HCT116 (cell line): Measurements from ENCODE around the gene PAX6. TPM values are rescaled to one million over a fixed set of nuclear protein-coding genes. Genes with fewer than 3 reads are reported as not detected.

ENCODE experiments used
- ATAC-seq: fragments of 200-7000 bp; cut with Tn5 transposase; 2 replicates; pipeline ENCODE4 v1.9.1; 2020; ENCODE audit warnings: mild to moderate bottlenecking, moderate library complexity
- BruUV-seq: library from RNA; stranded (reverse); fragments of 400-500 nt; replicated peaks from 2 replicates; lab custom pipeline; 2021; lab: Mats Ljungman, UMichigan
- CTCF ChIA-PET: fragments of 300-600 bp; sonication (Branson Sonifier 250); formaldehyde crosslinking; loops from one replicate; lab custom pipeline; 2021; ENCODE audit warnings: antibody characterized with exemption; lab: Charles Lee
- POLR2A ChIA-PET: fragments of 300-600, 350-600 bp; sonication (Branson Sonifier 250); formaldehyde crosslinking; loops from one replicate; lab custom pipeline; 2021; ENCODE audit warnings: antibody characterized with exemption; lab: Charles Lee
- RAD21 ChIA-PET, 2 experiments: fragments of 300-600 bp; sonication (Branson Sonifier 250); formaldehyde crosslinking; loops; one replicate each; lab custom pipeline; 2023; ENCODE audit warnings: low total read pairs in 2 of 2; ENCODE audit not compliant: uncharacterized antibody in 2 of 2, unreplicated experiment in 2 of 2, low non-redundant PET in 1 of 2; lab: Charles Lee
- DNase-seq: peaks from one replicate; pipeline ENCODE4 v3.0.0-alpha.2; 2010; ENCODE audit warnings: low read depth, low spot score
- H2AFZ ChIP-seq: fragments of 200-600 bp; shearing (Covaris generic), sonication (generic); 2 replicates; pipeline ENCODE4 v1.6.1; 2017; ENCODE audit warnings: low read depth, mixed run types, mixed read lengths, antibody characterized with exemption, low read length; ENCODE audit not compliant: poor library complexity, severe bottlenecking
- H3K27ac ChIP-seq: 2 replicates; pipeline ENCODE4 v1.5.1; 2012; ENCODE audit warnings: low read depth, low read length
- H3K27me3 ChIP-seq: fragments of 200-600 bp; sonication (generic); 2 replicates; pipeline ENCODE4 v1.6.1; 2016; ENCODE audit warnings: mixed run types, low read length, mixed read lengths; ENCODE audit not compliant: insufficient read depth
- H3K36me3 ChIP-seq, 2 experiments: fragments of 200-500 bp in 1 of 2; fragments of 200-600 bp in 1 of 2; sonication (Bioruptor generic) in 1 of 2; sonication (generic) in 1 of 2; 2 replicates each; pipeline versions ENCODE4 v1.5.1 to v1.6.1; 2014 to 2016; ENCODE audit warnings: low read length in 2 of 2, inconsistent platforms in 1 of 2, mixed read lengths in 1 of 2, mixed run types in 1 of 2; ENCODE audit not compliant: insufficient read depth in 2 of 2, control insufficient read depth in 1 of 2
- H3K4me1 ChIP-seq, 2 experiments: fragments of 200-600 bp in 1 of 2; sonication (generic) in 1 of 2; 2 replicates each; pipeline versions ENCODE4 v1.5.1 to v1.6.1; 2012 to 2017; ENCODE audit warnings: low read length in 2 of 2, inconsistent platforms in 1 of 2, mild to moderate bottlenecking in 1 of 2, mixed read lengths in 1 of 2, mixed run types in 1 of 2, moderate library complexity in 1 of 2; ENCODE audit not compliant: insufficient read depth in 2 of 2, control insufficient read depth in 1 of 2
- H3K4me2 ChIP-seq: fragments of 200-600 bp; sonication (generic); 2 replicates; pipeline ENCODE4 v1.6.1; 2017; ENCODE audit warnings: mixed run types, low read length, mixed read lengths
- H3K4me3 ChIP-seq, 2 experiments: fragments of 200-600 bp in 1 of 2; sonication (generic) in 1 of 2; replicated peaks in 1 of 2; 2 replicates each; pipeline ENCODE4 v1.5.1; 2011 to 2016; ENCODE audit warnings: low read length in 2 of 2, control low read depth in 1 of 2, low read depth in 1 of 2, mild to moderate bottlenecking in 1 of 2, mixed read lengths in 1 of 2, mixed run types in 1 of 2
- H3K79me2 ChIP-seq: fragments of 200-600 bp; sonication (generic); 2 replicates; pipeline ENCODE4 v1.6.1; 2017; ENCODE audit warnings: mild to moderate bottlenecking, mixed run types, low read length, moderate library complexity, mixed read lengths; ENCODE audit not compliant: insufficient read depth
- H3K9ac ChIP-seq: fragments of 200-600 bp; sonication (generic); 2 replicates; pipeline ENCODE4 v1.6.1; 2016; ENCODE audit warnings: low read length, mixed read lengths
- H3K9me2 ChIP-seq: fragments of 200-600 bp; sonication (generic), shearing (Covaris generic); 2 replicates; pipeline ENCODE4 v1.6.1; 2017; ENCODE audit warnings: mixed run types, mild to moderate bottlenecking, moderate library complexity; ENCODE audit not compliant: insufficient read depth
- H3K9me3 ChIP-seq, 2 experiments: fragments of 200-500 bp in 1 of 2; fragments of 200-600 bp in 1 of 2; sonication (Bioruptor generic) in 1 of 2; sonication (generic) in 1 of 2; 2 replicates each; pipeline ENCODE4 v1.6.1; 2014 to 2017; ENCODE audit warnings: low read length in 2 of 2, mixed read lengths in 2 of 2, inconsistent platforms in 1 of 2, low read depth in 1 of 2, mild to moderate bottlenecking in 1 of 2, mixed run types in 1 of 2, moderate library complexity in 1 of 2; ENCODE audit not compliant: control insufficient read depth in 1 of 2, insufficient read depth in 1 of 2
- H4K20me1 ChIP-seq: fragments of 200-600 bp; sonication (generic), shearing (Covaris generic); 2 replicates; pipeline ENCODE4 v1.6.1; 2017; ENCODE audit warnings: mixed run types, mild to moderate bottlenecking, moderate library complexity; ENCODE audit not compliant: insufficient read depth
- EGR1 ChIP-seq: IDR thresholded peaks from 2 replicates; pipeline ENCODE4 v1.6.1; 2012; ENCODE audit warnings: low read depth
- ELF1 ChIP-seq: IDR thresholded peaks from 2 replicates; pipeline ENCODE4 v1.6.1; 2012; ENCODE audit warnings: low read depth, borderline replicate concordance
- EZH2 ChIP-seq: fragments of 200-600 bp; sonication (generic); IDR thresholded peaks from 2 replicates; pipeline ENCODE4 v1.6.1; 2017; ENCODE audit warnings: antibody characterized with exemption, mixed run types
- JUND ChIP-seq: IDR thresholded peaks from 2 replicates; pipeline ENCODE4 v1.6.1; 2012
- POLR2A ChIP-seq: IDR thresholded peaks from 2 replicates; pipeline ENCODE4 v1.7.0; 2011; ENCODE audit warnings: borderline replicate concordance; ENCODE audit not compliant: insufficient read depth, insufficient read length; ENCODE audit errors: extremely low read depth
- SP1 ChIP-seq: IDR thresholded peaks from 2 replicates; pipeline ENCODE4 v1.6.1; 2012; ENCODE audit warnings: low read depth
- SRF ChIP-seq: IDR thresholded peaks from 2 replicates; pipeline ENCODE4 v1.6.1; 2012; ENCODE audit warnings: low read depth
- intact Hi-C: fragments of 100-400 bp; cut with micrococcal nuclease; formaldehyde crosslinking; loops from 2 replicates; pipeline ENCODE4 v1.10.0; 2022
- total RNA-seq: library from RNA; stranded (reverse); gene quantifications from one replicate; pipeline ENCODE4 v1.2.1, GENCODE V29; 2021; ENCODE audit not compliant: unreplicated experiment
- TF ChIP-seq, protein P1 (sequence below), 3 experiments: fragments of 200-600 bp in 1 of 3; sonication (generic) in 1 of 3; IDR thresholded peaks in 2 of 3; conservative IDR thresholded peaks in 1 of 3; 2 replicates each; pipeline ENCODE4 v1.5.1; 2012 to 2017; ENCODE audit warnings: low read depth in 2 of 3, low read length in 2 of 3, antibody characterized with exemption in 1 of 3, borderline replicate concordance in 1 of 3, control low read depth in 1 of 3, mild to moderate bottlenecking in 1 of 3, mixed read lengths in 1 of 3, mixed run types in 1 of 3, moderate library complexity in 1 of 3; ENCODE audit not compliant: insufficient read depth in 1 of 3
- TF ChIP-seq, protein P2 (sequence below): IDR thresholded peaks from 2 replicates; pipeline ENCODE4 v1.6.1; 2011; ENCODE audit warnings: mild to moderate bottlenecking, low read length, moderate library complexity; ENCODE audit not compliant: insufficient replicate concordance; ENCODE audit errors: extremely low read depth

Gene PAX6
- total RNA-seq, 1 experiment from 2014 or later, result 5.3 TPM

DNA sequence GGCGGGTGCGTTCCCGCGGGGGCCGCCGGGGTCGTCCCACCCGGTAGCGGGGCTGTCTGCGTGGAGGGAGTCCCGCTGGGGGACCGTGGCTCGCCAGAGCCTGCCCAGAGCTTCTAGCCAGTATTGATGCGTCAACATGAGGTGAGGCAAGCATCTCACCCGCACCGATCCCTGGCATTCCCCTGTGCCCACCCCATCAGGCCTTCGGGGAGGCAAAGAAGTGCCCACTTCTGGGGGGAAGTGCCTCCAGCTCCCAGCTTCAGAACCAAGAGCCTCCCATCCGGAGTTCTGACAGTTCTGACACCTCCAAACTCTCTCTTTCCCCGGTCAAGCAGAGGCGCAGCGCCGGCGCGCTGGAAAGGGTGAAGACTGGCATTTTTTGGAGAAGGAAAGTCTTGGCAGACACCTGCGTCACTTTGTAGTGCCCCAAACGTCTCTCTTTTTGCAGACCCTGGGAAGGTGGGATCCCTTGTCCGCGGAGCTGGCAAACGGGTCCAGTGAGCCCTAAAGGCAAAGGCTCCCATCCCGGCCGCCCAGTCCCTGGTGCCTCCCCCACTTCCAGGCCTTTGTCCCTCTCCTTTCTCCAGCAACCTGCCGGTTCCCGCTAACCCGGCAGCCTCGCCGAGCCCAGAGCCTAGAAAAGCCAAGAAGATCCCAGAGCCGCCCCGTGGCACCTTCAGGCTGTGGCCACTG lies 3.2 kb upstream of the PAX6 start:
- Histone ChIP-seq H3K79me2 (no peaks in the 10 kb centered on the region), H2AFZ (no peak overlapping the region), H3K27ac (no peak overlapping the region), H3K36me3 (no peaks in the 10 kb centered on the region), H4K20me1 (no peaks in the 10 kb centered on the region), H3K27me3 (no peaks in the 10 kb centered on the region), H3K4me3 (no peak overlapping the region), H3K9me2 (no peaks in the 10 kb centered on the region), H3K9ac (no peak overlapping the region), H3K4me2 (no peak overlapping the region), H3K9me3 (no peaks in the 10 kb centered on the region), H3K4me1 (peaks cover 0 to 22% of the 10 kb centered on the region in 2 experiments; a peak in 2 of 4 replicates)
- TF ChIP-seq, protein P1, sequence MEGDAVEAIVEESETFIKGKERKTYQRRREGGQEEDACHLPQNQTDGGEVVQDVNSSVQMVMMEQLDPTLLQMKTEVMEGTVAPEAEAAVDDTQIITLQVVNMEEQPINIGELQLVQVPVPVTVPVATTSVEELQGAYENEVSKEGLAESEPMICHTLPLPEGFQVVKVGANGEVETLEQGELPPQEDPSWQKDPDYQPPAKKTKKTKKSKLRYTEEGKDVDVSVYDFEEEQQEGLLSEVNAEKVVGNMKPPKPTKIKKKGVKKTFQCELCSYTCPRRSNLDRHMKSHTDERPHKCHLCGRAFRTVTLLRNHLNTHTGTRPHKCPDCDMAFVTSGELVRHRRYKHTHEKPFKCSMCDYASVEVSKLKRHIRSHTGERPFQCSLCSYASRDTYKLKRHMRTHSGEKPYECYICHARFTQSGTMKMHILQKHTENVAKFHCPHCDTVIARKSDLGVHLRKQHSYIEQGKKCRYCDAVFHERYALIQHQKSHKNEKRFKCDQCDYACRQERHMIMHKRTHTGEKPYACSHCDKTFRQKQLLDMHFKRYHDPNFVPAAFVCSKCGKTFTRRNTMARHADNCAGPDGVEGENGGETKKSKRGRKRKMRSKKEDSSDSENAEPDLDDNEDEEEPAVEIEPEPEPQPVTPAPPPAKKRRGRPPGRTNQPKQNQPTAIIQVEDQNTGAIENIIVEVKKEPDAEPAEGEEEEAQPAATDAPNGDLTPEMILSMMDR (IDR thresholded peaks at IDR 0.05 in 2 of 3, conservative IDR thresholded peaks at IDR 0.05 in 1 of 3; ENCODE audit: borderline replicate concordance in 1 of 3, insufficient read depth in 1 of 3, low read depth in 2 of 3, low read length in 2 of 3), result no peak
- TF ChIP-seq EGR1 (no peak), ELF1 (no peak), POLR2A (no peak), SRF (no peak), JUND (no peak), EZH2 (no peak), SP1 (no peak)
- TF ChIP-seq, protein P2, sequence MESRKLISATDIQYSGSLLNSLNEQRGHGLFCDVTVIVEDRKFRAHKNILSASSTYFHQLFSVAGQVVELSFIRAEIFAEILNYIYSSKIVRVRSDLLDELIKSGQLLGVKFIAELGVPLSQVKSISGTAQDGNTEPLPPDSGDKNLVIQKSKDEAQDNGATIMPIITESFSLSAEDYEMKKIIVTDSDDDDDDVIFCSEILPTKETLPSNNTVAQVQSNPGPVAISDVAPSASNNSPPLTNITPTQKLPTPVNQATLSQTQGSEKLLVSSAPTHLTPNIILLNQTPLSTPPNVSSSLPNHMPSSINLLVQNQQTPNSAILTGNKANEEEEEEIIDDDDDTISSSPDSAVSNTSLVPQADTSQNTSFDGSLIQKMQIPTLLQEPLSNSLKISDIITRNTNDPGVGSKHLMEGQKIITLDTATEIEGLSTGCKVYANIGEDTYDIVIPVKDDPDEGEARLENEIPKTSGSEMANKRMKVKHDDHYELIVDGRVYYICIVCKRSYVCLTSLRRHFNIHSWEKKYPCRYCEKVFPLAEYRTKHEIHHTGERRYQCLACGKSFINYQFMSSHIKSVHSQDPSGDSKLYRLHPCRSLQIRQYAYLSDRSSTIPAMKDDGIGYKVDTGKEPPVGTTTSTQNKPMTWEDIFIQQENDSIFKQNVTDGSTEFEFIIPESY, result no peak
- POLR2A ChIA-PET, result no interaction called here
- intact Hi-C loops, result no loop called here
- RAD21 ChIA-PET, result no interaction called here
- DNase-seq (no peak), ATAC-seq (no peak)
- CTCF ChIA-PET, result no interaction called here
- BruUV-seq, result no TSS peak
